Thyroid gland (tissue), 4 donors: ENCODE measurements around the gene DUOX1. TPM values are rescaled to one million over a fixed set of nuclear protein-coding genes. Genes with fewer than 3 reads are reported as not detected.
A peak's percentile ranks its signal among the peaks of the same experiment; 100 is the strongest.

Experiments used
- DNase-seq, 2 donors: peaks; one replicate each; pipeline ENCODE4 v3.0.0-alpha.2; 2019
- H3K27ac ChIP-seq, 3 donors: fragments of 200-600 bp; sonication (generic); 1 replicate in 2 of 3; 2 replicates in 1 of 3; pipeline ENCODE4 v1.5.1; 2016 to 2019; ENCODE audit warnings: mild to moderate bottlenecking in 1 of 3, moderate library complexity in 1 of 3
- H3K27me3 ChIP-seq: fragments of 200-600 bp; sonication (generic); one replicate; pipeline ENCODE4 v1.5.1; 2019
- H3K36me3 ChIP-seq, 2 donors: fragments of 200-600 bp; sonication (generic); one replicate each; pipeline ENCODE4 v1.5.1; 2016 to 2019
- H3K4me1 ChIP-seq, 2 donors: fragments of 200-600 bp; sonication (generic); one replicate each; pipeline ENCODE4 v1.5.1; 2017 to 2019
- H3K4me3 ChIP-seq, 3 donors: fragments of 200-600 bp; sonication (generic); replicated peaks in 1 of 3; 1 replicate in 2 of 3; 2 replicates in 1 of 3; pipeline ENCODE4 v1.5.1; 2016; ENCODE audit warnings: mild to moderate bottlenecking in 1 of 3
- H3K9me3 ChIP-seq: fragments of 200-600 bp; sonication (generic); one replicate; pipeline ENCODE4 v1.5.1; 2017
- CTCF ChIP-seq, 6 experiments: fragments of 200-600 bp in 3 of 6; fragments of 450-650 bp in 3 of 6; sonication (generic) in 3 of 6; IDR thresholded peaks; one replicate each; pipeline ENCODE4 v1.5.1; 2016 to 2019; ENCODE audit warnings: antibody characterized with exemption in 6 of 6, mild to moderate bottlenecking in 2 of 6, inconsistent platforms in 1 of 6, moderate library complexity in 1 of 6
- POLR2A ChIP-seq, 2 donors: fragments of 450-650 bp; IDR thresholded peaks; one replicate each; pipeline ENCODE4 v1.6.1; 2017; ENCODE audit warnings: antibody characterized with exemption in 2 of 2, mild to moderate bottlenecking in 2 of 2, moderate library complexity in 1 of 2
- WGBS, 2 donors: methylation state at CpG; one replicate each; pipeline ENCODE4 v1.1.5; 2017; 5-methylcytosine and 5-hydroxymethylcytosine counted together
- intact Hi-C: fragments of 100-400 bp; cut with DNase I; formaldehyde crosslinking; loops from one replicate; pipeline ENCODE4 v1.15.1; 2023
- total RNA-seq, 4 donors: library from RNA; depleted of rRNA; stranded (reverse); fragments of >200 nt; gene quantifications; one replicate each; pipeline ENCODE4 v1.2.3, GENCODE V29; 2016

The DUOX1 gene
- total RNA-seq, 4 donors from 2014 or later: 132 to 313 (median 234) TPM

- no peak for TF ChIP-seq CTCF (IDR thresholded peaks at IDR 0.05)
- no peak for TF ChIP-seq POLR2A (IDR thresholded peaks at IDR 0.05)
- Histone ChIP-seq H3K4me1 (peaks cover 7 to 22% of the 10 kb centered on the region in 2 donors), H3K36me3 (peaks cover 8 to 9% of the 10 kb centered on the region in 2 donors), H3K4me3 (no peak overlapping the region), H3K9me3 (no peaks in the 10 kb centered on the region), H3K27me3 (no peaks in the 10 kb centered on the region), H3K27ac (no peak overlapping the region)
- intact Hi-C loops: no loop called here
- DNase-seq: no peak
- WGBS, 2 donors: 97 to 98% methylated on average over 6 to 11 of the region's 14 CpGs
Measured at GRCh38 chr15:45161666-45162065, 31.9 kb downstream of the DUOX1 start.

GRCh38 chr15:45162771-45163507 is 33.1 kb downstream of the DUOX1 start:
- H3K27ac ChIP-seq: peak overlapping the region in 1 of 3 donors; percentile 49
- 34 to 47% methylated on average over 4 to 7 of the region's 7 CpGs for WGBS, 2 donors
- H3K9me3 ChIP-seq: no peaks in the 10 kb centered on the region
- H3K27me3 ChIP-seq: no peaks in the 10 kb centered on the region
- H3K4me1 ChIP-seq: peaks cover 7 to 28% of the 10 kb centered on the region in 2 donors
- H3K4me3 ChIP-seq: no peak overlapping the region
- DNase-seq: peak; percentile 69 to 75
- H3K36me3 ChIP-seq: no peaks in the 10 kb centered on the region
- intact Hi-C loops: no loop called here
- TF ChIP-seq CTCF (IDR thresholded peaks at IDR 0.05) (peak; percentile 44 to 81 (median 68)), POLR2A (IDR thresholded peaks at IDR 0.05) (no peak)

GRCh38 chr15:45163508-45163856 is 33.7 kb downstream of the DUOX1 start:
- DNase-seq: no peak
- TF ChIP-seq POLR2A (IDR thresholded peaks at IDR 0.05) (no peak), CTCF (IDR thresholded peaks at IDR 0.05) (no peak)
- Histone ChIP-seq H3K36me3 (no peaks in the 10 kb centered on the region), H3K4me1 (peaks cover 7 to 32% of the 10 kb centered on the region in 2 donors), H3K9me3 (no peaks in the 10 kb centered on the region), H3K27ac (peak overlapping the region in 1 of 3 donors; percentile 49), H3K27me3 (no peaks in the 10 kb centered on the region), H3K4me3 (no peak overlapping the region)
- WGBS, 2 donors: 97 to 98% methylated on average over 5 to 8 of the region's 9 CpGs
- intact Hi-C loops: no loop called here

- 100% methylated on average over 1 of the region's 1 CpG for WGBS, 2 donors
- Histone ChIP-seq H3K9me3 (no peaks in the 10 kb centered on the region), H3K4me1 (peaks cover 7 to 32% of the 10 kb centered on the region in 2 donors), H3K27ac (peak overlapping the region in 1 of 3 donors; percentile 99), H3K4me3 (no peak overlapping the region), H3K36me3 (no peaks in the 10 kb centered on the region), H3K27me3 (no peaks in the 10 kb centered on the region)
- TF ChIP-seq POLR2A (IDR thresholded peaks at IDR 0.05): no peak
- no peak for TF ChIP-seq CTCF (IDR thresholded peaks at IDR 0.05)
- intact Hi-C loops: no loop called here
- DNase-seq: no peak
Measured at GRCh38 chr15:45164914-45165313, 35.1 kb downstream of the DUOX1 start.

- no peak for DNase-seq
- H3K36me3 ChIP-seq: no peaks in the 10 kb centered on the region
- intact Hi-C loops: no loop called here
- WGBS, 2 donors: 80 to 88% methylated on average over 4 to 5 of the region's 5 CpGs
- TF ChIP-seq POLR2A (IDR thresholded peaks at IDR 0.05) (no peak), CTCF (IDR thresholded peaks at IDR 0.05) (no peak)
- no peaks in the 10 kb centered on the region for H3K27me3 ChIP-seq
- H3K27ac ChIP-seq: peak overlapping the region in 2 of 3 donors; percentile 97 to 99
- no peaks in the 10 kb centered on the region for H3K9me3 ChIP-seq
- H3K4me3 ChIP-seq: no peak overlapping the region
- peaks cover 7 to 32% of the 10 kb centered on the region in 2 donors for H3K4me1 ChIP-seq
Measured at GRCh38 chr15:45165536-45165935, 35.7 kb downstream of the DUOX1 start.
